Astrocyte of the cerebellum (primary cell): ENCODE results near the gene PKP4.

ENCODE experiments used
- DNase-seq: peaks from one replicate; pipeline ENCODE4 v3.0.0-alpha.2; 2011; ENCODE audit warnings: low read depth
- H3K4me3 ChIP-seq: 2 replicates; pipeline ENCODE4 v1.5.1; 2011; ENCODE audit warnings: mild to moderate bottlenecking, low read depth, low read length, moderate library complexity
- in situ Hi-C: cut with HindIII; loops from 2 replicates; pipeline ENCODE4 v1.10.0; 2017; ENCODE audit warnings: low sequenced_read_pairs
- TF ChIP-seq, protein P1 (sequence below): IDR thresholded peaks from 2 replicates; pipeline ENCODE4 v1.5.1; 2012; ENCODE audit warnings: low read length, low read depth, moderate library complexity, mild to moderate bottlenecking; ENCODE audit errors: missing control alignments

PKP4 gene

DNA sequence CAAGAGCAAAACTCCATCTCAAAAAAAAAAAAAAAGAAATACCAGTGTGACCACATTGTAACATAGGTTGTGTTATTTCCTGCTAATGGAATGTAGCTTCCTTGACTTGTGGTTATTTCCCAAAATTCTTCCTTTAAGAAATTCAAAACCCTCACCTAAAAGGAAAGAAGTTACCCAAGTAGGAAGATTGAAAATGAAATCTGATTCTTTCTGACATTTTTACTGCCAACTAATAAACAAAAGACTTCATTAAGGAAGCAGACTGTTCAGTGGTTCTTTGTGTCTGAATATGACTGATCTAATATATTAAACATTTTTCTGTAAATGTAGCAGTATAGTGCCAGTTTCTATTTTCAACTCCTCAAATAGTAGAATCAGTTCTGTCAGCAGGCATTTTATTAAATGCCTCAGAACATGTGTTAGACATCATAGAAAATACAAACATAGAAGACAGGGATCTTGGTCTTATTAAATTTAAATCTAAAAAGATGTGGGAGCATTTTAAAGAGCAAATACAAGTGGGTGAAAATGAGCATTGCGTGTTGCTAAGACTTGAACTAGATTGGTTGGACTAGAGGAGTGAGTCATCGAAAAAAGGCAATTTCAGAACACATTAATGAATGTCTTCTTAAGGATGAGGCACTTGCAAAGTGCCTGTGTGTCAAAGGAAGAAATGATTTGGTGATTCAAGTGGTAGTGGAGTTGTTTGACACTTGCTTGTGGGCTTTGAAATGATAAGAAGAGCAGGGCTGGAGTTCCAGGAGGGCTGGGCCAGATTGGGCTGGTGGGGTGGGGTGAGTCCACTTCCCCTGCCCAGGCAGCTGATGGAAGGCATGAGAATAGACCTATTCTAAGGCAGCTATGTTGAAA, 53.4 kb downstream of the PKP4 start:
- no peak overlapping the region for H3K4me3 ChIP-seq
- TF ChIP-seq, protein P1, sequence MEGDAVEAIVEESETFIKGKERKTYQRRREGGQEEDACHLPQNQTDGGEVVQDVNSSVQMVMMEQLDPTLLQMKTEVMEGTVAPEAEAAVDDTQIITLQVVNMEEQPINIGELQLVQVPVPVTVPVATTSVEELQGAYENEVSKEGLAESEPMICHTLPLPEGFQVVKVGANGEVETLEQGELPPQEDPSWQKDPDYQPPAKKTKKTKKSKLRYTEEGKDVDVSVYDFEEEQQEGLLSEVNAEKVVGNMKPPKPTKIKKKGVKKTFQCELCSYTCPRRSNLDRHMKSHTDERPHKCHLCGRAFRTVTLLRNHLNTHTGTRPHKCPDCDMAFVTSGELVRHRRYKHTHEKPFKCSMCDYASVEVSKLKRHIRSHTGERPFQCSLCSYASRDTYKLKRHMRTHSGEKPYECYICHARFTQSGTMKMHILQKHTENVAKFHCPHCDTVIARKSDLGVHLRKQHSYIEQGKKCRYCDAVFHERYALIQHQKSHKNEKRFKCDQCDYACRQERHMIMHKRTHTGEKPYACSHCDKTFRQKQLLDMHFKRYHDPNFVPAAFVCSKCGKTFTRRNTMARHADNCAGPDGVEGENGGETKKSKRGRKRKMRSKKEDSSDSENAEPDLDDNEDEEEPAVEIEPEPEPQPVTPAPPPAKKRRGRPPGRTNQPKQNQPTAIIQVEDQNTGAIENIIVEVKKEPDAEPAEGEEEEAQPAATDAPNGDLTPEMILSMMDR, result no peak
- in situ Hi-C loops, result no loop called here
- no peak for DNase-seq

DNA sequence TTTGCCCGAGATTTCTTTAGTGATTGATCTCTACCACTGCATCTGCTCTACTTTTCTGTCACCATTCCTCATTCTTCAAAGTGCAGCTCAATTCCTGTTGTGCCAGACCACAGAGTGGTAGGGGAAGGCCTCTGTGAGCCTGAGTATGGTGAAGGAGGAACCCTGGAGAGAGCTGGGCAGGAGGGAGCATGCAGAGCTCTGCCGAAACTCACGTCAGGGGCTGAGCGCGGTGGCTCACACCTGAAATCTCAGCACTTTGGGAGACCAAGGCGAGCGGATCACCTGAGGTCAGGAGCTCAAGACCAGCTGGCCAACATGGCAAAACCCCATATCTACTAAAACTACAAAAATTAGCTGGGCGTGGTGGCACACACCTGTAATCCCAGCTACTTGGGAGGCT, 54.1 kb downstream of the PKP4 start:
- no peak overlapping the region for H3K4me3 ChIP-seq
- DNase-seq, result no peak
- in situ Hi-C loops, result no loop called here
- TF ChIP-seq, protein P1, result no peak

DNA sequence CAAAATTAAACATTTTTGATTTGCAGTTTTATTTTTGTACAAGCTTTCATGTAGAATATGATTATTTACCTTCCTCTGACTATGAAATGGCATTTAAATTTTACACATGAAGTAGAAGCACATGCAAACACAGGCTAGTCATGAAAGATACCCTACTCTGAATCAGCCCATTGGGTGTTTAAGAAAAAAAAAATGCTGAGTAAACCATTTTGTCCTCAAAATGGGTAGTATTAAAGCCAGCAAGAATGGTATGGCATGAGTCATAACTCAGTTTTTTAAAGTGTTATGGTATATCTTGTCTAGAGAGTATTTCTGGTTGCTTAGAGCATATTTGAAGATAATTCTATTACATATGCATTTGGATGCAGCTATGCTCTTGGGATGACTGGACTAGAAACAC, 55.0 kb downstream of the PKP4 start:
- in situ Hi-C loops, result no loop called here
- H3K4me3 ChIP-seq, result no peak overlapping the region
- TF ChIP-seq, protein P1, result no peak
- DNase-seq, result no peak

DNA sequence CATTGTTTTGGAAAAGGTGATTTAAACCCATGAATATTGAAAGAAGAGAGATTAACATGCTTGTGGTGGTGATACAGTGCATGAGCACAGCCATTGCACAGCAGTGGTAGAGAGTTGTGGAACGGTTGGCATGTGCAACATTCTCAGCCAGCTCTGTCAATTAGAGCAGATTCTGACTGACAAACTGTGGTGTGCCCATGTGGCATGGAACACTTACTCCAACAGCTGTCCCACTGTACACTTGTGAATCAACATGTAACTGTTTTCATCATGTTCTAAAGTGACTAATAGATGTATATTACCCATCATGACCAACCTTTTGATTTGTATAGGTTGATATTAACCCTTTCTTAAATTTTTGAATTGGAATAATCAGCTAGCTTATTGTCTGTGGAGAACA, 55.6 kb downstream of the PKP4 start:
- TF ChIP-seq, protein P1, result no peak
- in situ Hi-C loops, result no loop called here
- H3K4me3 ChIP-seq, result no peak overlapping the region

DNA sequence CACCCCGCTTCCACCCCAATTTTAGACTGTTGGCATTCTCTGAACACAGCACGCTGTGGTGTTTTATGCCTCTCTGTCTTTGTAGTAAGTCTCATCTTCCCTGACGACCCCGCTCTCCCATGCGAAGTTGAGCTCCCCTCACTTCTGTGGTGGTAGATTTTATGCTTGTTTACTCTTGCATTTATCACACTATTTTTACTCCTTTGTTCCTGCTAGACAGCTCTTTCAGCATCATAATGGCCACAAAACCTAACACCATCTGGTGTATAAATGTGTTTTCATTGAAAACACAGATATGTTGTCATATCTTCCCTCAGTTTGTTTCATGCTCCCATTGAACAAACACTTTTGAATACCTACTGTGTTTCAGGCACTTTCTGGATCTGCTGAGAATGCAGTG, 57.1 kb downstream of the PKP4 start:
- no peak overlapping the region for H3K4me3 ChIP-seq
- DNase-seq, result no peak
- in situ Hi-C loops, result no loop called here
- TF ChIP-seq, protein P1, result no peak

More for the DNA sequence above, 55.6 kb downstream of the PKP4 start:
- no peak for DNase-seq

DNA sequence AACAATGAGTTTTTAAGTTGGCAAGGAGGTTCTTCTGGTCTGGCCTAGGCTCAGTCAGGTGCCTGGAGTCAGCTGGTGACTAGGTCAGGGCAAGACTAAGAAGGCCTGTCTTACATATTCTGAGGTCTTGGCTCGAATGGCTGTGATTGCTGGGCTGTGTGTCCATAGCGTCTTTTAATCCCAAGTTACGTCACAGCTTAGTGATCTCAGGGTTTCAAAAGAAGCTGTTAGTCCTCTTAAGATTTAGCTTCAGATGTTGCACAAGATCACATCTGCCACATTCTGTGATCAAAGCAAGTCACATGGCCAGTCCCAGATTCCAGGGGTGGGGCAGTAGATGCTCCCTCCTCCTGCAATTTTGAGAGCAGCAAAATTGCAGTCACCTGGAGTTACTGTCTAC, 61.3 kb downstream of the PKP4 start:
- in situ Hi-C loops, result no loop called here

More for the DNA sequence above, 61.3 kb downstream of the PKP4 start:
- H3K4me3 ChIP-seq, result no peak overlapping the region
- TF ChIP-seq, protein P1, result no peak
- no peak for DNase-seq
